HG02885 (cell line): ENCODE data around the gene RNU4-1.
"Not testable (repeated sequence)": the region's sequence is repeated elsewhere in the genome, so short reads cannot be mapped to it uniquely, and the experiment has no call there.

Experiments used
- ATAC-seq: cut with Tn5 transposase; IDR thresholded peaks from one replicate; pipeline ENCODE4 v1.9.1; 2021; ENCODE audit warnings: mild to moderate bottlenecking; ENCODE audit not compliant: unreplicated experiment, poor library complexity

RNU4-1 gene

DNA sequence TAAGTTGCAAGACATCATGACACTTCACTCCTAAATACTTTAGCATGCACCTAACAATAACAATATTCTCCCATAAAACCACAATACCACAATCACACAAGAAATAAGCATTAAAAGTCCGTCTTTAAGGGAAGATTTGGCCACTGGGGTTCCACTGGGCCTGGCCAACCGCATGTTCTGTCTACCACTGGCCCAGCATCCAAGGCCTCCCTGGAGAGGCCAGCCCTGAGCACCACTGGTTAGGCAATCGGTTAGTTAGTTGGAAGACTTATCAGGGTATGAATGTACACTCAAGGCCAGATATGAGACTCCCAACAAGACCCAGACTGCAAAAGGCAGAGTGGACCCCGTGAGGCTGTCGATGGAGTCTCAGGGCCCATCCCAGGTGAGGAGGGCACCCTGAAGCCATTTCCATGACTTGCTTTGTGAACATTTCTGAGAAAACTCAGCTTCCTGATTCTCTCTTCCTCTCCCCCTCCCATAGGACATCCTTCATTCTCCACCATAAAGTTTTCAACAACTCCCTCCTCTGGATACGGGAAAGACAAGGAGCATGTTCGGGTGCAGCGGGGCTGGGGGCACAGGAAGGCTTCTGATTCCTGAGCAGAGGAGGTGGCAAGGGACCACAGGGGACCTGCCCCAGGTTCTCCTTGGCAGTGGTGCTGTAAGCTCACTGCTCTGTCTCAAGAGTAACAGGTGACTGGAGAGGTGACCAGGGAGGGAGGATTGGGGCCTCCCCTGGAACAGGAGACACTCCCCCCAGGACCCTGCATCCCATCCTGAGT, 33.4 kb downstream of the RNU4-1 start:
- ATAC-seq = no peak

DNA sequence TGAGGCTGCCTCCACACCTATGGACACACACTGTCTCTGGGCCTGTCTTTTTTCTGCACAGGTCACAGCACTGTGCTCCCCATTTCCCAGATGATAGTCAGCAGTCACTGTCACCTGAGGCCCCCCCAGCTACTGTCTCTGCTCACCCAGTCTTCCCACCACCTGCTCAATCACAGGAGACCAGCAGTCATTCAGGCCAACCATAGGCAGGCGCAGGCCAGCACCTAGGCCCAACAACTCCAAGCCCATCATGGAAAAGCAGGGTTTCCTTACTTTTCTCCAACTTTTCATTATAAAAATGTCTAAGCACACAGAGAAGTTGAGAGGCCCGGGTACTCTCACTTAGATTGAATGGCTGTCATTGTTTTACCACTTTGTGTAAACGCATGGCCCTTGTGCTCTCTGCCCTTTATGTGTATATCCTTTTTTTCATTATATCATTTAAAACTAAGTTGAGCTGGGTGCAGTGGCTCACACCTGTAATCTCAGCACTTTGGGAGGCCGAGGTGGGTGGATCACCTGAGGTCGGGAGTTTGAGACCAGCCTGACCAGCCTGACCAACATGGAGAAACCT, 34.6 kb downstream of the RNU4-1 start:
- ATAC-seq = no peak

- no peak for ATAC-seq
Observed at GRCh38 chr12:120257041-120257821, 35.8 kb downstream of the RNU4-1 start.

GRCh38 chr12:120254809-120255208, 38.2 kb downstream of the RNU4-1 start:
- ATAC-seq = no peak

- ATAC-seq = not testable (repeated sequence)
Observed at GRCh38 chr12:120253313-120253712, 39.7 kb downstream of the RNU4-1 start.

- no peak for ATAC-seq
Observed at GRCh38 chr12:120252071-120252906, 40.7 kb downstream of the RNU4-1 start.

DNA sequence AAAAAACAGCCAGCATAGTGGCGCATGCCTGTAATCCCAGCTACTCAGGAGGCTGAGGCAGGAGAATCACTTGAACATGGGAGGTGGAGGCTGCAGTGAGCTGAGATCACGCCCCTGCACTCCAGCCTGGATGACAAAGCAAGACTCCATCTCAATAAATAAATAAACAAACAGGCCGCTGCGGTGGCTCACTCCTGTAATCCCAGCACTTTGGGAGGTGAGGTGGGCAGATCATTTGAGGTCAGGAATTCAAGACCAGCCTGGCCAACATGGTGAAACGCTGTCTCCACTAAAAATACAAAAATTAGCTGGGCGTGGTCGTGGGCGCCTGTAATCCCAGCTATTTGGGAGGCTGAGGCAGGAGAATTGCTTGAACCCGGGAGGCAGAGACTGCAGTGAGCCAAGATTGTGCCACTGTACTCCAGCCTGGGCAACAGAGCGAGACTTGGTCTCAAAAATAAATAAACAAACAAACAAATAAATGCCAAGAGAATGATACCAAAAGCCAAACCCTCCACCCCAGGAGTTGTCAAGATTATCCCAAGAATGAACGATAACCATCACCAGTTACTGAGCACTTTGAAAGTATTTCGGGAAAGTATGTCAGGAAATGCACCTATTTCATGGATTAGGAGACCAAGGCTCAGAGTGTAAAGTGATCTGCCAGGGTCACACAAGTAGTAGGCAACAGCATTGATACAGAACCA, 41.5 kb downstream of the RNU4-1 start:
- ATAC-seq = not testable (repeated sequence)

- ATAC-seq = no peak
Observed at GRCh38 chr12:120249875-120250795, 42.9 kb downstream of the RNU4-1 start.

DNA sequence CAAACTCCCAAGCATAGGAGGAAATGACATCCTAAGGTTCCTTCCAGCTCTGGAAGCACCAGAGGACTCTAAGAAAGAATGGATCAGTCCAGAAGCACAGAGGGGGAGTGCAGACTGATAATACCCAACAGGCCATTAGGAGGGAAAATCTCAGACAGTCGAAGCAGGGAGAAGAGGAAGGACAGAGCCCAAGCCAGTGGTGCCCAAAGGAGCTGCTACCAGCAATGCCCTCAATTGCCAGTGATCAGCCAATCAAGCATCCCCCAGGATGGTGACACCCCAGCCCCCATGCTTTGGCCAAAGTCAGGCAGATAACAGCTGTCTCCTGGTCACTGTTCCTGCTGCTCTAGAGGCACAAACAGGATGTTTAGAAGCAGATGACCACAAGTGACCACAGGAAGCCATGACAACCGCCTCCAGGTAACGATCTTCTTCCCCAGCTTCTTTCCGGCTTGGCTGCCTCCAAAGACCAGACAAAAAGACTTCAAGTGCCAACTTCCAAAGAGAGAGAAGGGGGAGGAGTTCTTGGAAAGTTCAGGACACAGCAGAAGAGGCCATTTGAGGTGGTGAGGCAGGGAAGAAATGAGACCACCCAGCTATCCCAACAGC, 43.7 kb downstream of the RNU4-1 start:
- no peak for ATAC-seq

- ATAC-seq = no peak
Observed at GRCh38 chr12:120247621-120248030, 45.4 kb downstream of the RNU4-1 start.

DNA sequence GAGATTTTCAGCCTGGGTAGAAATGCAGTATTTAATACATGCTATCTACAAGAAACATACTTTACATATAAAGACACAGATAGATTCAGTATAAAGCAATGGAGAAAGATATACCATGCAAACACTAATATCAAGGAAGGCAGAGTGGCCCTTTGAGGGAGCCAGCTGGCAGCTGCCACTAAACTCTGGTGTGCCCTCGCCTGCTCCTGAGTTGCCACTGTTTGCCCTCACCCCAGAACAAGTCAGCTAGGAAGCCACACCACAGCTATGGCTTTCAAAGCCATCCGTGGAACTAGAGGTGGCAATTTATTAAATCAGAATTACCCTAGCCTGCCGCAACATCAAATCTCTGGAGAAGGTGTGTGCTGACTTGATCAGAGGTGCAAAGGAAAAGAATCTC, 45.9 kb downstream of the RNU4-1 start:
- ATAC-seq = no peak

- not testable (repeated sequence) for ATAC-seq
Observed at GRCh38 chr12:120246705-120247104, 46.3 kb downstream of the RNU4-1 start.
